ENCODE data around the gene CCDC73. TPM values are rescaled to one million over a fixed set of nuclear protein-coding genes. Genes with fewer than 3 reads are reported as not detected.

Gene CCDC73
- total and polyA plus RNA-seq, 10 of the 15 experiments (the other 5 are each of a cell fraction or from before 2014, with no cell fraction given) = 0.05 to 0.57 (median 0.14) TPM

DNA sequence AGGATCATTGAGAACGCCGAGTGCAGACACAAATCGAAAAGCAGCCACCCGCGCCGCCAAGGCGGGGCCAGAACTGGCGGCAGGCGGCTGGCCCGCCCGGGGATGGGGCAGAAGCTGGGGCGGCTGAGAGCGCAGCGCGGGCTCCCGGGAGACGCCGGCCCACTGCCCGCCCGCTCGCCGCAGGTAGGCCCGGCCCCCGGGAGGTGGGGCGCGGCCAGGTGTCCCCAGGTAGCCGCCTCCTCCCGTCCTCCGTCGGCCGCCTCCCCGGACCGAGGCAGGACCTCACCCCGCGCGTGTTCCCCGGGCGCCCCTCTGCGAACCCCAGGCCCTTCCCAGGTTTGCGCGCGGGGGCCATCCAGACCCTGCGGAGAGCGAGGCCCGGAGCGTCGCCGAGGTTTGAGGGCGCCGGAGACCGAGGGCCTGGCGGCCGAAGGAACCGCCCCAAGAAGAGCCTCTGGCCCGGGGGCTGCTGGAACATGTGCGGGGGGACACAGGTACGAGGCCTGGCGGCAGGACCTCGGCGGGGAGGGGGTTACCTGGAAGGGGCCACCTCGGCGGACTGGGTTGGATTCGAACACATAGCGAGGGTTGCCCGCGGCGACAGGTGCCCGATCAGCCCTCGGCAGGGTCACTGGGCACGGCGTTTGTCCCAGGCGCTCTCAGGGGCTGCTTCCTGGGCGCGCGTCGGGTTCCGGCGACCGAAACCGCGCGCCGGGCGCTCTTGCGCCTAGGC lies 35.4 kb upstream of the CCDC73 start, which contains the start of gene PRRG4 (continued):
- no peak for TF ChIP-seq HSF1 (IDR thresholded peaks at IDR 0.05; ENCODE audit: low read depth, low read length)
- peak; percentile 40; the same call in 1 of the 2 replicates for TF ChIP-seq TAF1 (IDR thresholded peaks at IDR 0.05; ENCODE audit: borderline replicate concordance, low read depth, low read length)
- TF ChIP-seq NRF1 (conservative IDR thresholded peaks at IDR 0.05; ENCODE audit: low read depth, low read length) = no peak
- TF ChIP-seq SMARCA5 (IDR thresholded peaks at IDR 0.05) = peak; percentile 44; the same call in 1 of the 2 replicates
- TF ChIP-seq DPF2 (IDR thresholded peaks at IDR 0.05) = peak; percentile 71; the same call in 1 of the 2 replicates
- no peak for TF ChIP-seq CREM (IDR thresholded peaks at IDR 0.05; ENCODE audit: low read depth)
- no peak for TF ChIP-seq BCL11A (IDR thresholded peaks at IDR 0.05; ENCODE audit: low read depth, low read length)
- TF ChIP-seq GABPA (IDR thresholded peaks at IDR 0.05; ENCODE audit: low read depth) = no peak
- no peak for TF ChIP-seq SMAD5 (IDR thresholded peaks at IDR 0.05; ENCODE audit: low read depth)
- peak; percentile 54 for TF ChIP-seq BACH1 (IDR thresholded peaks at IDR 0.05; ENCODE audit: borderline replicate concordance)
- TF ChIP-seq, protein P1, sequence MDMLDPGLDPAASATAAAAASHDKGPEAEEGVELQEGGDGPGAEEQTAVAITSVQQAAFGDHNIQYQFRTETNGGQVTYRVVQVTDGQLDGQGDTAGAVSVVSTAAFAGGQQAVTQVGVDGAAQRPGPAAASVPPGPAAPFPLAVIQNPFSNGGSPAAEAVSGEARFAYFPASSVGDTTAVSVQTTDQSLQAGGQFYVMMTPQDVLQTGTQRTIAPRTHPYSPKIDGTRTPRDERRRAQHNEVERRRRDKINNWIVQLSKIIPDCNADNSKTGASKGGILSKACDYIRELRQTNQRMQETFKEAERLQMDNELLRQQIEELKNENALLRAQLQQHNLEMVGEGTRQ (IDR thresholded peaks at IDR 0.05; ENCODE audit: borderline replicate concordance, low read depth, low read length) = no peak
- peak; percentile 67 for TF ChIP-seq POLR2AphosphoS5 (IDR thresholded peaks at IDR 0.05; ENCODE audit: low read length)
- no peak for TF ChIP-seq POLR2AphosphoS2 (IDR thresholded peaks at IDR 0.05; ENCODE audit: low read depth, low read length)
- TF ChIP-seq EGR1 (IDR thresholded peaks at IDR 0.05; ENCODE audit: borderline replicate concordance in 1 of 2, low read depth in 2 of 2, low read length in 2 of 2) = no peak
- TF ChIP-seq ZBED1 (IDR thresholded peaks at IDR 0.05; ENCODE audit: borderline replicate concordance) = no peak
- peak; percentile 74 for TF ChIP-seq IKZF1 (conservative IDR thresholded peaks at IDR 0.05)
- TF ChIP-seq ZBTB40 (IDR thresholded peaks at IDR 0.05; ENCODE audit: borderline replicate concordance) = no peak
- TF ChIP-seq MXI1 (IDR thresholded peaks at IDR 0.05; ENCODE audit: low read depth, low read length) = 0 out of 2 replicates have a peak, but pooled peaks have one; percentile 28
- TF ChIP-seq KLF5 (IDR thresholded peaks at IDR 0.05; ENCODE audit: partially characterized antibody) = no peak
- TF ChIP-seq, protein P2, sequence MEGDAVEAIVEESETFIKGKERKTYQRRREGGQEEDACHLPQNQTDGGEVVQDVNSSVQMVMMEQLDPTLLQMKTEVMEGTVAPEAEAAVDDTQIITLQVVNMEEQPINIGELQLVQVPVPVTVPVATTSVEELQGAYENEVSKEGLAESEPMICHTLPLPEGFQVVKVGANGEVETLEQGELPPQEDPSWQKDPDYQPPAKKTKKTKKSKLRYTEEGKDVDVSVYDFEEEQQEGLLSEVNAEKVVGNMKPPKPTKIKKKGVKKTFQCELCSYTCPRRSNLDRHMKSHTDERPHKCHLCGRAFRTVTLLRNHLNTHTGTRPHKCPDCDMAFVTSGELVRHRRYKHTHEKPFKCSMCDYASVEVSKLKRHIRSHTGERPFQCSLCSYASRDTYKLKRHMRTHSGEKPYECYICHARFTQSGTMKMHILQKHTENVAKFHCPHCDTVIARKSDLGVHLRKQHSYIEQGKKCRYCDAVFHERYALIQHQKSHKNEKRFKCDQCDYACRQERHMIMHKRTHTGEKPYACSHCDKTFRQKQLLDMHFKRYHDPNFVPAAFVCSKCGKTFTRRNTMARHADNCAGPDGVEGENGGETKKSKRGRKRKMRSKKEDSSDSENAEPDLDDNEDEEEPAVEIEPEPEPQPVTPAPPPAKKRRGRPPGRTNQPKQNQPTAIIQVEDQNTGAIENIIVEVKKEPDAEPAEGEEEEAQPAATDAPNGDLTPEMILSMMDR (IDR thresholded peaks at IDR 0.05 in 2 of 3, conservative IDR thresholded peaks at IDR 0.05 in 1 of 3; ENCODE audit: control insufficient read depth in 2 of 3, extremely low read depth in 1 of 3, insufficient read depth in 1 of 3, low read depth in 3 of 3, low read length in 3 of 3) = no peak
- no peak for TF ChIP-seq ZNF274 (IDR thresholded peaks at IDR 0.05; ENCODE audit: insufficient read depth, insufficient read length)
- peak; percentile 30; the same call in 1 of the 2 replicates for TF ChIP-seq SIN3A (IDR thresholded peaks at IDR 0.05; ENCODE audit: low read depth, low read length)

All from GM12878 (cell line).